SK-N-SH (cell line): ENCODE results near the gene ASIP. TPM values are rescaled to one million over a fixed set of nuclear protein-coding genes. Genes with fewer than 3 reads are reported as not detected.

Source experiments
- CTCF ChIA-PET: fragments of 300-600, 350-600 bp; formaldehyde crosslinking; extraction: SDS; loops from one replicate; lab custom pipeline; 2021; lab: Yijun Ruan, JAX
- POLR2A ChIA-PET: fragments of 350-600 bp; sonication (Branson Sonifier 250); formaldehyde crosslinking; extraction: SDS; loops from one replicate; lab custom pipeline; 2020; ENCODE audit warnings: antibody characterized with exemption, inconsistent platforms; lab: Yijun Ruan, JAX
- DNase-seq: peaks from one replicate; pipeline ENCODE4 v3.0.0; 2012
- H2AFZ ChIP-seq: fragments of 200-600 bp; sonication (generic); 2 replicates; pipeline ENCODE4 v1.8.1; 2016; ENCODE audit warnings: antibody characterized with exemption, mild to moderate bottlenecking, low read depth
- H3F3A ChIP-seq: fragments of 200-600 bp; sonication (generic); replicated peaks from 2 replicates; pipeline ENCODE3; 2016; ENCODE audit warnings: antibody characterized with exemption, mild to moderate bottlenecking; ENCODE audit not compliant: insufficient read depth
- H3K27ac ChIP-seq, 2 experiments: fragments of 200-500 bp in 1 of 2; fragments of 200-600 bp in 1 of 2; sonication (Bioruptor generic) in 1 of 2; sonication (generic), shearing (Covaris generic) in 1 of 2; 2 replicates each; pipeline versions ENCODE4 v1.5.1 to v1.6.1; 2014 to 2016; ENCODE audit warnings: low read depth in 2 of 2, inconsistent platforms in 1 of 2, low read length in 1 of 2, mild to moderate bottlenecking in 1 of 2, mixed read lengths in 1 of 2
- H3K27me3 ChIP-seq: fragments of 200-600 bp; sonication (generic), shearing (Covaris generic); 2 replicates; pipeline ENCODE4 v1.6.1; 2016; ENCODE audit warnings: mixed run types; ENCODE audit not compliant: insufficient read depth
- H3K36me3 ChIP-seq, 2 experiments: fragments of 200-500 bp in 1 of 2; fragments of 200-600 bp in 1 of 2; sonication (Bioruptor generic) in 1 of 2; sonication (generic) in 1 of 2; replicated peaks in 1 of 2; 2 replicates each; pipeline versions ENCODE3 to v1.5.1; 2014 to 2016; ENCODE audit warnings: low read length in 1 of 2, mild to moderate bottlenecking in 1 of 2; ENCODE audit not compliant: insufficient read depth in 2 of 2, control insufficient read depth in 1 of 2
- H3K4me1 ChIP-seq, 2 experiments: fragments of 200-500 bp in 1 of 2; fragments of 200-600 bp in 1 of 2; sonication (Bioruptor generic) in 1 of 2; sonication (generic), shearing (Covaris generic) in 1 of 2; 2 replicates each; pipeline versions ENCODE4 v1.5.1 to v1.6.1; 2014 to 2016; ENCODE audit warnings: low read depth in 1 of 2, low read length in 1 of 2, mixed run types in 1 of 2; ENCODE audit not compliant: insufficient read depth in 2 of 2, control insufficient read depth in 1 of 2
- H3K4me2 ChIP-seq: fragments of 200-600 bp; sonication (generic), shearing (Covaris generic); 2 replicates; pipeline ENCODE4 v1.6.1; 2017; ENCODE audit warnings: mixed run types
- H3K4me3 ChIP-seq, 2 experiments: fragments of 200-500 bp in 1 of 2; fragments of 200-600 bp in 1 of 2; sonication (Bioruptor generic) in 1 of 2; sonication (generic), shearing (Covaris generic) in 1 of 2; 2 replicates each; pipeline versions ENCODE4 v1.5.1 to v1.8.1; 2014 to 2016; ENCODE audit warnings: low read depth in 2 of 2, inconsistent platforms in 1 of 2, low read length in 1 of 2, mild to moderate bottlenecking in 1 of 2, mixed read lengths in 1 of 2, moderate library complexity in 1 of 2
- H3K79me2 ChIP-seq: fragments of 200-600 bp; sonication (generic); 2 replicates; pipeline ENCODE4 v1.8.1; 2017; ENCODE audit warnings: mild to moderate bottlenecking; ENCODE audit not compliant: insufficient read depth
- H3K9ac ChIP-seq: fragments of 200-600 bp; sonication (generic); 2 replicates; pipeline ENCODE4 v1.6.1; 2017; ENCODE audit warnings: mixed run types
- H3K9me2 ChIP-seq: fragments of 200-600 bp; sonication (generic); 2 replicates; pipeline ENCODE4 v1.6.1; 2017; ENCODE audit warnings: mixed run types
- H3K9me3 ChIP-seq: fragments of 200-600 bp; sonication (generic); 2 replicates; pipeline ENCODE4 v1.6.1; 2017; ENCODE audit warnings: mixed run types, mild to moderate bottlenecking, moderate library complexity
- H4K20me1 ChIP-seq: fragments of 200-600 bp; sonication (generic); 2 replicates; pipeline ENCODE4 v1.6.1; 2017; ENCODE audit warnings: mild to moderate bottlenecking, mixed run types; ENCODE audit not compliant: insufficient read depth
- CHD2 ChIP-seq: fragments of 150-350 bp; IDR thresholded peaks from 2 replicates; pipeline ENCODE4 v1.6.1; 2018; ENCODE audit warnings: low read length; ENCODE audit not compliant: partially characterized antibody
- FOSL2 ChIP-seq: IDR thresholded peaks from 2 replicates; pipeline ENCODE4 v1.4.0; 2012; ENCODE audit warnings: low read depth, mild to moderate bottlenecking, moderate library complexity, borderline replicate concordance
- GABPA ChIP-seq: IDR thresholded peaks from 2 replicates; pipeline ENCODE4 v1.4.0; 2012; ENCODE audit warnings: low read depth, mild to moderate bottlenecking
- JUND ChIP-seq: IDR thresholded peaks from 2 replicates; pipeline ENCODE4 v1.4.0; 2012
- MEF2A ChIP-seq: IDR thresholded peaks from 2 replicates; pipeline ENCODE4 v1.4.0; 2012; ENCODE audit warnings: low read depth, borderline replicate concordance
- NFIC ChIP-seq: IDR thresholded peaks from 2 replicates; pipeline ENCODE4 v1.4.0; 2012; ENCODE audit warnings: borderline replicate concordance
- POLR2AphosphoS5 ChIP-seq: IDR thresholded peaks from 2 replicates; pipeline ENCODE4 v1.6.1; 2012; ENCODE audit warnings: low read depth, low read length
- RAD21 ChIP-seq: IDR thresholded peaks from 2 replicates; pipeline ENCODE4 v1.6.1; 2012; ENCODE audit warnings: mild to moderate bottlenecking, low read length
- SMC3 ChIP-seq: IDR thresholded peaks from 2 replicates; pipeline ENCODE4 v1.6.1; 2012; ENCODE audit warnings: low read depth, low read length, improper control_type of control experiment
- TAF1 ChIP-seq: IDR thresholded peaks from 2 replicates; pipeline ENCODE4 v1.6.1; 2012; ENCODE audit warnings: low read depth, mild to moderate bottlenecking, low read length, moderate library complexity, borderline replicate concordance
- TCF12 ChIP-seq: IDR thresholded peaks from 2 replicates; pipeline ENCODE4 v1.4.0; 2012
- TEAD4 ChIP-seq: IDR thresholded peaks from 2 replicates; pipeline ENCODE4 v1.4.0; 2012; ENCODE audit warnings: mild to moderate bottlenecking, borderline replicate concordance; ENCODE audit not compliant: insufficient read depth
- USF2 ChIP-seq: fragments of 150-350 bp; IDR thresholded peaks from 2 replicates; pipeline ENCODE4 v1.6.1; 2017; ENCODE audit warnings: antibody characterized with exemption, low read length, low read depth, borderline replicate concordance
- WGBS: methylation state at CpG from one replicate; pipeline ENCODE4 v1.1.6; 2017; ENCODE audit warnings: low lambda C conversion rate; 5-methylcytosine and 5-hydroxymethylcytosine counted together
- polyA plus RNA-seq, 3 experiments: library from polyadenylated mRNA; depleted of rRNA; stranded (reverse); fragments of >200 nt; gene quantifications; 2 replicates each; pipeline ENCODE4 v1.2.3, GENCODE V29; 2012
- TF ChIP-seq, protein P1 (sequence below): fragments of 150-350 bp; IDR thresholded peaks from 2 replicates; pipeline ENCODE4 v1.6.1; 2016; ENCODE audit warnings: mild to moderate bottlenecking, low read depth, low read length
- TF ChIP-seq, protein P2 (sequence below): IDR thresholded peaks from 2 replicates; pipeline ENCODE4; 2012
- TF ChIP-seq, protein P3 (sequence below): IDR thresholded peaks from 2 replicates; pipeline ENCODE4 v1.4.0; 2012; ENCODE audit warnings: low read depth, borderline replicate concordance
- TF ChIP-seq, protein P4 (sequence below): fragments of 200-600 bp; sonication (generic); IDR thresholded peaks from 2 replicates; pipeline ENCODE4 v1.6.1; 2017; ENCODE audit warnings: antibody characterized with exemption, mild to moderate bottlenecking, moderate library complexity
- TF ChIP-seq, protein P5 (sequence below): IDR thresholded peaks from 2 replicates; pipeline ENCODE4 v1.4.0; 2012; ENCODE audit warnings: low read depth

ASIP gene
- polyA plus RNA-seq, 1 of the 3 experiments (the other 2 are of a cell fraction) = 0.15 TPM

GRCh38 chr20:34211591-34211990 is 29.6 kb upstream of the ASIP start:
- ChIA-PET CTCF (no interaction called here), POLR2A (no interaction called here)
- H3F3A ChIP-seq = no peaks in the 10 kb centered on the region
- H3K4me1 ChIP-seq = no peaks in the 10 kb centered on the region; a peak in 2 of 4 replicates
- no peak overlapping the region for H3K4me3 ChIP-seq
- no peak overlapping the region for H3K9ac ChIP-seq
- no peaks in the 10 kb centered on the region for H3K36me3 ChIP-seq
- DNase-seq = no peak
- no peak overlapping the region for H3K4me2 ChIP-seq
- no peaks in the 10 kb centered on the region for H3K79me2 ChIP-seq
- H3K27me3 ChIP-seq = no peaks in the 10 kb centered on the region
- peaks cover 13% of the 10 kb centered on the region for H3K9me3 ChIP-seq
- no peaks in the 10 kb centered on the region for H3K9me2 ChIP-seq
- H4K20me1 ChIP-seq = no peaks in the 10 kb centered on the region
- no peak overlapping the region for H2AFZ ChIP-seq
- H3K27ac ChIP-seq = no peak overlapping the region
- 3% methylated on average over 2 of the region's 2 CpGs for WGBS
- no peak for TF ChIP-seq FOSL2
- TF ChIP-seq, protein P1, sequence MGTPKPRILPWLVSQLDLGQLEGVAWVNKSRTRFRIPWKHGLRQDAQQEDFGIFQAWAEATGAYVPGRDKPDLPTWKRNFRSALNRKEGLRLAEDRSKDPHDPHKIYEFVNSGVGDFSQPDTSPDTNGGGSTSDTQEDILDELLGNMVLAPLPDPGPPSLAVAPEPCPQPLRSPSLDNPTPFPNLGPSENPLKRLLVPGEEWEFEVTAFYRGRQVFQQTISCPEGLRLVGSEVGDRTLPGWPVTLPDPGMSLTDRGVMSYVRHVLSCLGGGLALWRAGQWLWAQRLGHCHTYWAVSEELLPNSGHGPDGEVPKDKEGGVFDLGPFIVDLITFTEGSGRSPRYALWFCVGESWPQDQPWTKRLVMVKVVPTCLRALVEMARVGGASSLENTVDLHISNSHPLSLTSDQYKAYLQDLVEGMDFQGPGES = no peak
- TF ChIP-seq, protein P2, sequence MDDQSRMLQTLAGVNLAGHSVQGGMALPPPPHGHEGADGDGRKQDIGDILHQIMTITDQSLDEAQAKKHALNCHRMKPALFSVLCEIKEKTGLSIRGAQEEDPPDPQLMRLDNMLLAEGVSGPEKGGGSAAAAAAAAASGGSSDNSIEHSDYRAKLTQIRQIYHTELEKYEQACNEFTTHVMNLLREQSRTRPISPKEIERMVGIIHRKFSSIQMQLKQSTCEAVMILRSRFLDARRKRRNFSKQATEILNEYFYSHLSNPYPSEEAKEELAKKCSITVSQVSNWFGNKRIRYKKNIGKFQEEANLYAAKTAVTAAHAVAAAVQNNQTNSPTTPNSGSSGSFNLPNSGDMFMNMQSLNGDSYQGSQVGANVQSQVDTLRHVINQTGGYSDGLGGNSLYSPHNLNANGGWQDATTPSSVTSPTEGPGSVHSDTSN = no peak
- TF ChIP-seq TAF1 = no peak
- TF ChIP-seq TEAD4 = no peak

DNA sequence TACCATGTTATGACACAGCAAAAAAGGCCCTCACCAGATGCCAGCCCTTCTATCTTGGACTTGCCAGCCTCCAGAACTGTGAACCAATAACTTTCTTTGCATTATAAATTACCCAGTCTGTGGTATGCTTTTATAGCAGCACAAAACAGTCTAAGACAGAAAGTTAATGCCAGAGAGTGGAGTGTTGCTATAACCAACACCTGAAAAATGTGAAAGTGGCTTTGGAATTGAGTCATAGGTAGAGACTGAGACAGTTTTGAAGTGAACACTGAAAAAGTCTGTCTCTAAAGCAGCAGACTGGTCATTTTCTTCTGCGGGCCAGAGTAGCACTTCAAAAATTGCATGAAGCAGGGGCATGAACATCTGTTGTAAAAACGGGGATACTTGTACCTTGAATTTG is 28.0 kb upstream of the ASIP start:
- Histone ChIP-seq H3F3A (no peaks in the 10 kb centered on the region), H4K20me1 (no peaks in the 10 kb centered on the region), H3K27ac (no peak overlapping the region), H3K4me2 (no peak overlapping the region), H3K36me3 (no peaks in the 10 kb centered on the region), H3K27me3 (no peaks in the 10 kb centered on the region), H3K4me1 (no peaks in the 10 kb centered on the region; a peak in 2 of 4 replicates), H2AFZ (no peak overlapping the region), H3K9me3 (peaks cover 13% of the 10 kb centered on the region), H3K4me3 (no peak overlapping the region), H3K79me2 (no peaks in the 10 kb centered on the region), H3K9ac (no peak overlapping the region), H3K9me2 (no peaks in the 10 kb centered on the region)
- ChIA-PET CTCF (no interaction called here), POLR2A (no interaction called here)
- no peak for TF ChIP-seq TEAD4
- TF ChIP-seq, protein P3, sequence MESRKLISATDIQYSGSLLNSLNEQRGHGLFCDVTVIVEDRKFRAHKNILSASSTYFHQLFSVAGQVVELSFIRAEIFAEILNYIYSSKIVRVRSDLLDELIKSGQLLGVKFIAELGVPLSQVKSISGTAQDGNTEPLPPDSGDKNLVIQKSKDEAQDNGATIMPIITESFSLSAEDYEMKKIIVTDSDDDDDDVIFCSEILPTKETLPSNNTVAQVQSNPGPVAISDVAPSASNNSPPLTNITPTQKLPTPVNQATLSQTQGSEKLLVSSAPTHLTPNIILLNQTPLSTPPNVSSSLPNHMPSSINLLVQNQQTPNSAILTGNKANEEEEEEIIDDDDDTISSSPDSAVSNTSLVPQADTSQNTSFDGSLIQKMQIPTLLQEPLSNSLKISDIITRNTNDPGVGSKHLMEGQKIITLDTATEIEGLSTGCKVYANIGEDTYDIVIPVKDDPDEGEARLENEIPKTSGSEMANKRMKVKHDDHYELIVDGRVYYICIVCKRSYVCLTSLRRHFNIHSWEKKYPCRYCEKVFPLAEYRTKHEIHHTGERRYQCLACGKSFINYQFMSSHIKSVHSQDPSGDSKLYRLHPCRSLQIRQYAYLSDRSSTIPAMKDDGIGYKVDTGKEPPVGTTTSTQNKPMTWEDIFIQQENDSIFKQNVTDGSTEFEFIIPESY = no peak
- TF ChIP-seq JUND = no peak
- TF ChIP-seq, protein P1 = no peak
- no peak for TF ChIP-seq MEF2A
- no peak for TF ChIP-seq GABPA
- TF ChIP-seq, protein P4, sequence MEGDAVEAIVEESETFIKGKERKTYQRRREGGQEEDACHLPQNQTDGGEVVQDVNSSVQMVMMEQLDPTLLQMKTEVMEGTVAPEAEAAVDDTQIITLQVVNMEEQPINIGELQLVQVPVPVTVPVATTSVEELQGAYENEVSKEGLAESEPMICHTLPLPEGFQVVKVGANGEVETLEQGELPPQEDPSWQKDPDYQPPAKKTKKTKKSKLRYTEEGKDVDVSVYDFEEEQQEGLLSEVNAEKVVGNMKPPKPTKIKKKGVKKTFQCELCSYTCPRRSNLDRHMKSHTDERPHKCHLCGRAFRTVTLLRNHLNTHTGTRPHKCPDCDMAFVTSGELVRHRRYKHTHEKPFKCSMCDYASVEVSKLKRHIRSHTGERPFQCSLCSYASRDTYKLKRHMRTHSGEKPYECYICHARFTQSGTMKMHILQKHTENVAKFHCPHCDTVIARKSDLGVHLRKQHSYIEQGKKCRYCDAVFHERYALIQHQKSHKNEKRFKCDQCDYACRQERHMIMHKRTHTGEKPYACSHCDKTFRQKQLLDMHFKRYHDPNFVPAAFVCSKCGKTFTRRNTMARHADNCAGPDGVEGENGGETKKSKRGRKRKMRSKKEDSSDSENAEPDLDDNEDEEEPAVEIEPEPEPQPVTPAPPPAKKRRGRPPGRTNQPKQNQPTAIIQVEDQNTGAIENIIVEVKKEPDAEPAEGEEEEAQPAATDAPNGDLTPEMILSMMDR = no peak
- TF ChIP-seq FOSL2 = no peak
- TF ChIP-seq USF2 = no peak
- TF ChIP-seq POLR2AphosphoS5 = no peak
- no peak for TF ChIP-seq CHD2
- no peak for TF ChIP-seq RAD21
- TF ChIP-seq TCF12 = no peak
- TF ChIP-seq, protein P5, sequence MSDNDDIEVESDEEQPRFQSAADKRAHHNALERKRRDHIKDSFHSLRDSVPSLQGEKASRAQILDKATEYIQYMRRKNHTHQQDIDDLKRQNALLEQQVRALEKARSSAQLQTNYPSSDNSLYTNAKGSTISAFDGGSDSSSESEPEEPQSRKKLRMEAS = no peak
- TF ChIP-seq SMC3 = no peak
- TF ChIP-seq NFIC = no peak
- 46% methylated on average over 2 of the region's 2 CpGs for WGBS
- no peak for DNase-seq
